NCI-H146 (cell line): Measurements from ENCODE around the gene TBC1D21.
"Not testable (repeated sequence)": the region's sequence is repeated elsewhere in the genome, so short reads cannot be mapped to it uniquely, and the experiment has no call there.

Source experiments
- DNase-seq: peaks from one replicate; lab custom pipeline; 2025; lab: John Stamatoyannopoulos, UW

The TBC1D21 gene

DNA sequence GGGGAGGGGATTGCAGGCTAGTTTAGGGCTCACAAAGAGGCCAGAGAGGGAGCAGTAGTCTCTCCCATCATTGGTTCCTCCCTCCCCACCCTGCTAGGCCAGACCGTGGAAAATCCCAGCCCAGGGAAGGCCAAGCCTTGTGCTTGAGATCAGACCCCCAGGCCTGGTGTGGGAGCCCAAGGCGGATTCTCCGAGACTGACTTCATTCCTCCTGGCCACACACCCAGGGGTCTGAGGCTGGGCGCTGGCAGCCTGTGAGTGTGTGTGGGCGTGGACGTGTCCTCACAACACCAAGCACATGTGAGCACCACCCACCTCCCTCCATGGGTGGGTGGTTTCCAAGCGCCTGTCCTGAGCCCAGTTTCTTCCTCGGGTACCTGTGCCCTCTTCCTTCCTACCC lies 57.0 kb downstream of the TBC1D21 start:
- no peak for DNase-seq

DNA sequence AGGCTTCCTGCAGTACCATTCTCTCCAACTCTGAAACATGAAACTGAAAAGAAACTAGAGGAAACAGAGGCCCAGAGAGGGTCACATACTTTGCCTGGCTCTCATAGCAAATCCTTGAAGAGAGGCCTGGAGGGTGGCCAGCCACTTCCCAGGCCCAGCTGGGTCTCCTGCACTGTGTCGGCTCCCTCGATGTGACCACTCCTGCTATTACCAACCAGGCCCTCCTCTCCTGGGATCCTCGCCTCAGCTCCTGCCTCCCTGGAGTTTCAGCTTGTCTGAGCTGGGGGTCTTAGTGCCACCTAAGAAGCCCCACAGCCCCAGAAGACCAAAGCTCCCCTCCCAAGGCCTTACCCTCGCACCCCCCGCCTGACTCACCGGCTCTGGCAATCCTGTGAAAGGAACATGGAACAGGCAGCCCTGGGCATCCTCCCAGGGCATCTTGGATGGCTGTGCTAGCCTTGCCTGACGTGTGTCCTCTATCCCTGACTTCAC lies 57.5 kb downstream of the TBC1D21 start:
- DNase-seq: no peak

DNA sequence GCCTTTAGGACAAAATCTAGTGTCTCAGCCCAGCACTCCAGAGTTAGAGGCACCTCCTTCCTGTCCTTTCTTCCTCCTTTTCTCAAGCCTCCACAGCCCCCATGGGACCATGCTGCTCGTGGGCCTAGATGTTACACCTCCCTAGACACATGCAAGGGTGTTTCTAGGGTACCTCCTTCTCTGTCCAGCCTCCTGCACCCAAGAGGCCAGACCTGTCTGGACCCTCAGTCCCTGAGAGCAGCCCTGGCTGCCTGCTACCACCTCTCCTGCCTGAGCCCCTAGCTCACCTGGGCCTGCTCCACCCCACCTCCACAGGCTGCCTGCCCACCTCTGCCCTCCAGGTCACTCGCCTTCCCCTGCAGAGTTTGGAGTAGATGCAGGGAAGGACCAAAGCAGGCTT lies 58.1 kb downstream of the TBC1D21 start:
- no peak for DNase-seq

DNA sequence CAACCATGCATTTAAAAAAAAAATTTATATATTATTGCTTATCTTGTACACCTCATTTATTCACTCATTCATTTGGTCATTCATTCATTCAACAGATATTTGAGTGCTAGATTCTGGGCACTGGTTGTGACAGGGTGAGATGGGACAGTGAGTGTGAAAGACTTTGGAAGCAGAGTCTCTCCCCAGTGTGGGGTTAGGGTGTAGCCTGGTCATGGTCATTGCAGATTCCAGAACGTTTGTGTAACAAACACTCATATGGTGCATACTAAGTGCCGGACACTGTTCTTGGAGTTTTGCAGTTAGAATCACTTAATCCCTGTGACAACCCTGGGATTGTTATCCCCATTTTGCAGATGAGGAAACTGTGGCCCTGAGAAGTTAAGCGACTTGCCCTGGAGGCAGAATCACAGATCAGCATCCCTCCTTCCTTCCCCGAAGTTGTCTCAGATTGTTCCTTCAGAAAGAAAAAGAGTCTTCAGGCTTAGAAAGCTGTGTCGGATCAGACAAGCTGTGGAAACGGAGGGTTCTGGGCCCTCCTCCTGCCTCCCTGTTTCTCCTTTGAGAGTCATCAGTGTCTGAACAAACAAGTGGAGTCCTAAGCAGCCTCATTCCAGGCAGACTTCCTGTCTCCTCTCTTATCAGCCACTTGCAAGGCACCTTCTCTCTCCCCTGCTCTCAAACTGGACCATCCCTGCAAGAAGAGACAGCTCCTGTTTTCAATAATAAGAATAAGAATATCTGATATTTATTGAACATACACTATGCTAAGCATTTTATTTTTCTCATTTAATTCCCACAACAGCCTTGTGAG lies 59.2 kb downstream of the TBC1D21 start:
- DNase-seq: no peak

DNA sequence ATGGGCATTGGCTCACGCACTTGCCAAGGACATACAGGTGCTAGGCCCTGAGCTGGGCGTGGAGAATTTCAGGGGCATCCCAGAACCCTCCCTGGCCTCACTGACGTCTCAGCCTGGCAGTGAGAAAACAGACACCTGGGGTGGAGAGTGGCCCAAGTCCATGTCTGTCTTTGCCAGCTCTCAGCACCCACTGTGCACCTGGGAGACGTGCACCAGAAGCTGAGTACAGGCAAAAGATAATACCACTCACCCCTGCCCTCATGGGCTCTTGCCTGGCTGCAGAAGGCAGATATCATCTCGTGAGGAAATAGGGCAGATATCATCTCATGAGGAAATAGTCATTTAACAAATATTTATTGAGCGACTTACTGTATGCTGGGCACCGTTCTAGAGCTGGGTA lies 60.9 kb downstream of the TBC1D21 start:
- DNase-seq: no peak

DNA sequence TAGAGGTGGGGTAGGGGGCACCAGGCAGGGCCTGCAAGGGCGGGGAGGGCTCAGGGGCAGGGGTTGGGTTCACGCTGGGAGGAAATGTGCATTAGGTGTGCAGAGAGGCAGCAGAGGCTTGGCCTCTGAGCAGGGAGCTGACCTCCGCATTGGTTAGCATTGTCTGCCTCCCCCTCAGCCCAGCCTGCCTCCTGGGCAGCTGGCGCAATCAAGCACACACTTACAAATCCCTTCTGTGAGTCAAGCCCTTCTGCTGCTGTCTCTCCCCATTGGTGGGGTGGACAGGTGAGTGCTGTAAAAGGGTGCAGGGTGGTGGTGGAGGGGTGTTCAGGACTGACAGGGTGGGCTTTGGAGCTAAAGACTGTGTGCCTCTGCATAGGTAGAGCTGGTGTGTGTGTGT lies 62.2 kb downstream of the TBC1D21 start:
- peak; percentile 29 for DNase-seq

DNA sequence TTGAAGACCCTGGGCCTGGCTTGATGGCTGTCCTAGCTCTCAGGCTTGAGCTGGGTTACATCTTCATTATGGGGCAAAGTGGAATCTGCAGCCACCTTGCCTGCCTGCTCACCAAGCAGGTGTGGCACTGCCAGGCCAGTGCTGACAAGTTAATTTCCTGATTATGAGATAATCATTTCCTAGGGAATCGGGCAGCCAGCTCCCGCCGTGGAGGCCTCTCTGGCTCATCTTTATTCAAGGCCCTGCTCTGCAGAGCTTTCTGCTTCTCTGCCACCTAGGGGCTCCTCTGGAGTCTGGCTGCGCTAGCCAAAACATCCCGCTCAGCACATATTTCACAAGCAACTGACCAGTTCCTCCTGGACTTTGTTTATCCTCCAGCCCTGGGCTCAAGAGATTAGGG lies 62.8 kb downstream of the TBC1D21 start:
- peak; percentile 15 for DNase-seq

DNA sequence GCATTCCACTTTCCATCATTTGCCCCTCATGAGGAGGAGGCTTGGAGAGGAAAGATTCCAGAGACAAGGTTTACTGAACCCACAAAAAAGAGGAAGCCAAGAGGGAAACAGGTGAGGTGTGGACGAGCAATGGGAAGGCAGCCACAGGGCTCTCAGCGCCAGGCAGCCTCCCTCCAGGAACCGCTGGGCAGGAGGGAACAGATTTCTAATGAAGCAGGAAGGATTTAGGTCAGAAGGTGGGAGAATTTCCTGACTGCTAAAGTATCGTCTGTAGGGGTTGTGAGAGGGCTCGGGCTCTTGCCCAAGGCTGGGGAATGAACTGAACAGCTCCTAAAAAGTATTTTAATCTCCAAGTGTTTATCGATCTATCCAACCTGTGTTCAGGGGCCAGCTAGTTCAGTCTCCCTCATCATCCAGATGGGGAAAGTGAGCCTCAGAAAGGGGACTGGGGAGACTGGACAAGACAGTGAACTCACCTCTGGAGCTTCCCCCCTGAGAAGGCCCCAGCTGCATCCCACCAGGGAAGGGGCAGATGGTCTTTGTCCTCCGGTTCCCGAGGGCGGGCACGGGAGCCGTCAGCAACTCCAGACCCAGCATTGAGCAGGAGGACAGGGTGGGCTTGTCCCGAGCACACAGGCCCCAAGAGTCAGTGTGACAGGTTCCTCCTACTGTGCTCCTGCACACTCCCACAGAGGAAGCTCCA lies 63.4 kb downstream of the TBC1D21 start:
- no peak for DNase-seq

DNA sequence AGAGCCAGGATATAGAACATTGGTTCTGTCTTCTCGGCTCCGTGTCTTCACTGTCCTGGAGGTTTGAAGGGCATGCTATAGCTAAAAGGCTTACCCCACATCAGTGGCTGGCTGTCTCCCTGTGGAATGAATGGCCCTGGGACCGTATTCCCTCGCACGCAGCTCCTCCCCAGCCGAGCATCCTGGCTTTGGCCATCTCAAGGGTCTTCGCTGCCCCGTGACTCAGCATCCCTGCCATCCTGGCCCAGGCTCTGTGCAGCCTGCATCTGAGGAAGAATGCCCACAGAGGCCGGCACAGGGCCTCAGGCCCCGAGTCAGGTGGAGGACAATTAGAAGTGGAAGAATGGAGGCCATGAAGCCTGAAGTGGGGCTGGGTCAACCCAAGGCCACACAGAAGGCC lies 63.9 kb downstream of the TBC1D21 start:
- no peak for DNase-seq

DNA sequence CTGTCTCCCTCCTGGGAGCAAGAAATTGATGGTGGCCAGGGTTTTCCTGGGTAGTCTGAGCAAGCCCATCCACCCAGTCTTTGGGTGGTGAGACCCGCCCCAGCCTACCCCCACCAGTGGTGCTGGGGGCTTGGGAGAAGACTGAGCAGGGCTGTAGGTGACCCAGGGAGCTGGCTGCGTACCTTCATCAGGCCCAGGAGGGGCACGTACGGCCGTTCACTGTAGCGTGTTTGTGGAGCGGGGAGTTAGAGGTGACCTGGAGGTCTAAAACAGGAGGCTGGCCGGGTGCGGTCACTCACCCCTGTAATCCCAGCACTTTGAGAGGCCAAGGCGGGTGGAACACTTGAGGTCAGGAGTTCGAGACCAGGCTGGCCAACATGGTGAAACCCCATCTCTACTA lies 64.4 kb downstream of the TBC1D21 start:
- no peak for DNase-seq

DNA sequence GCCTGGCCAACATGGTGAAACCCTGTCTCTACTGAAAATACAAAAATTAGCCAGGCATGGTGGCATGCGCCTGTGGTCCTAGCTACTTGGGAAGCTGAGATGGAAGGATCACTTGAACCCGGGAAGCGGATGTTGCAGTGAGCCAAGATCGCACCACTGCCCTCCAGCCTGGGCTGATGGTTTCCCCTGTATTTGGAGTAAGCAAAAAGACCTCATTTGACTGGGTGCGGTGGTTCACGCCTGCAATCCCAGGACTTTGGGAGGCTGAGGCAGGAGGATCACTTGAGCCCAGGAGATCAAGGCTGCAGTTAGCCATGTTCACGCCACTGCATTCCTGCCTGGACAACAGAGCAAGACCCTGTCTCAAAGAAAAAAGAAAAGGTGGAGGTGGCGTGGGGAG lies 65.2 kb downstream of the TBC1D21 start:
- not testable (repeated sequence) for DNase-seq
